Hematopoietic multipotent progenitor cell treated with erythropoietin and hydrocortisone succinate and interleukin-3 and kit ligand, for 15 days (in vitro differentiated cells): ENCODE results near the gene PDE4B.

Experiments used
- DNase-seq: peaks from one replicate; pipeline ENCODE4 v3.0.0-alpha.2; 2015; ENCODE audit warnings: low spot score

Gene PDE4B

GRCh38 chr1:65882076-65882475 is 89.4 kb downstream of the PDE4B start:
- no peak for DNase-seq

GRCh38 chr1:65889441-65889840 is 96.7 kb downstream of the PDE4B start:
- DNase-seq, result no peak

DNA sequence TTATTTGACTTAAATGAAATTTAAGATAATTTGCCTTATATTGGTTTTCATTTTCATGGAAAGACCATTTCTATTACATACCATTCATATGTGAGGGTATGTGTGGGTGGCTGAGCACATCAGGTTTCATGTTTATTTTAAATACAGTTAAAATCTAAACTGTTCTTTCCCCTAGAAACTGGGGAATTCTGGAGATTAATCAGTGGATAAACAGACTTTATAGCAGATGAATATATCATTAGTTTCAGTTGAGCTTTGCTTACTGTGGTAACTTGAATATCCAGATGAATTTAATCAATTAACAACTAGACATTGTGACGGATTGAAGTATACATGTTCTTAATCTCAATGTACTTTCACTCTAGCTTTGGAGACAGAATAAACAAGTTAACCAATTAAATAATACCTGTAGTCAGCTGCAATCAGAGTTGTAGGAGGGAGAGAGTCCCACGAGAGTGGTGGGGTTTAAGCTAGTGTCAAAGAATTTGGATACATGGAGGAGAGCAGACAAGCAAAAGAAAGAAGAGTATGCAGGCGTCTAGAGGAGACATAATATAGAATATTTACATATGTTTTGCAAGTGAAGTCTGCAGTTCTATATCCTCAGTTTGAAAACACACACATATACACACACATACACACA is 97.6 kb downstream of the PDE4B start:
- DNase-seq, result no peak

- no peak for DNase-seq
Measured at GRCh38 chr1:65894738-65895605, 102.3 kb downstream of the PDE4B start.

DNA sequence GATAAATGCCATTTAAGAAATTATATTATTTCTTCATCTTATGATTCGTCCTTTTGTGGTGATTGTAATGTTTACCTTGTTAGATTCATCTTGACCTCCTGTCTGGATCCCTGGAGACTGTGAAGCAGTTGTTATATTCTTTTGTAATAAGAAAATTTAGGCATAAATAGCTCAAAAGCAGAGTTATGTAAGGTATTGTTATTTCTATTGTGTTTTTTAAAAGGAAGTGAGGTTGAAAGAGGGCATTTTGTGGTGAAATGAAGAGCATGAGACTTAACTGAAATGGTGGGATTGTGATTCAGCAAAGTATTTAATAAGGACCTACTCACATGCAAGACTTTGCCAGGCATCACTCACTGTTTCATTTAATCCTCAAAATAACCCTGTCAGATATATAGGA is 104.0 kb downstream of the PDE4B start:
- DNase-seq, result no peak

GRCh38 chr1:65897485-65897884 is 104.8 kb downstream of the PDE4B start:
- no peak for DNase-seq

DNA sequence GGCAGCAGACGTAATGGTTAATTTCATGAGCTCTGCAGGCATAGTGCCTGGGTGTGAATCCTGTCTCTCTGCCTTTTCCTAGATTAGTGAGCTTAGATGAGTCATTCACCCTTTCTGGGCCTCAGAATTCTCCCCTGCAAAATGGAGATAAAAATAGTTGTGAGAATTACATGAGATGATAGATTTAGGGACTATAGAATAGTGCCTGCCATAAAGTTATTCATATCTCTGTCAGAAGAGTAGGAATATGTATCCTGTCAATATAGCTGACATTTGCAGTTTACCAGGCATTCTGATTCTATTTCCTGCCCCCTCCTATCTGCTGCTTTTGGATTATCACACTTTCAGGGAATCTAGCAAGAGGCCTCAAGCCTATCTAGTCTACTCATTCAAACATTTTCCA is 112.0 kb downstream of the PDE4B start:
- peak; percentile 3 for DNase-seq

DNA sequence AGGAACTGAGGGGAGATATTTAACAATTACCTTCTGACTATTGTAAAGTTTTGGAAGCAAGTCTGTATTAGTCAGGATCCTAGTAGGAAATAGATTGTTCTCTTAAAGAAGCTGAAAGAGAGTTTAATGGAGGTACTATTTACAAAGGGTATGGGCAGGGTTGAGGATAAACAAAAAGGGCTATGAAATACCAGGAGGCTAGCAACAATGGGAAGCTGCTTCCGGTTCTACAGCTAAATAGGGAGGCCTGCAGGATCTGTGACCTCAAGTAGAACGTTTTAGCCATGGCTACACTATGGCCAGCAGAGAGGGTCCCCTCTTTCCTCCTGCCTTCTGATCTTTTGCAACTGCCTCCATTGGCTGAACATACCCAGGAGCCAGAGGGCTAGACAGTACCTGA is 117.7 kb downstream of the PDE4B start:
- no peak for DNase-seq

GRCh38 chr1:65911679-65912078 is 119.0 kb downstream of the PDE4B start:
- DNase-seq, result no peak

GRCh38 chr1:65918564-65918963 is 125.9 kb downstream of the PDE4B start:
- DNase-seq, result no peak

- no peak for DNase-seq
Measured at GRCh38 chr1:65921446-65921845, 128.8 kb downstream of the PDE4B start.

DNA sequence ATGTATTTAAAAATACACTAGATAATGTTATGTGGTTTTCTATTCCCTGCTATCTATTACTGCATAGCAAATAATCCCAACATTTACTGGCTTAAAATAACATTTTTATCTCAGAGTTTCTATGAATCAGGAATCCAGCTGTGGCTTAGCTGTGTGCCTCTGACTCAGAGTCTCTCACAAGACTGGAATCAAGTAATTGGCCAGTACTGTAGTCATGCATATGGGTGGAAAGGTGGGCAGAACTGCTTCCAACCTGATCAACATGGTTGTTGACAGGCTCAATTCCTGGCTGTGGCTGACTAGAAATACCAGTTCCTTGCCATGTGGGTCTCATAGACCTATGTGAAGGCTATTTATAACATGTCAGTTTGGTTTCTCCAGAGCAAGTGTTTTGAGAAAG is 131.8 kb downstream of the PDE4B start:
- no peak for DNase-seq

DNA sequence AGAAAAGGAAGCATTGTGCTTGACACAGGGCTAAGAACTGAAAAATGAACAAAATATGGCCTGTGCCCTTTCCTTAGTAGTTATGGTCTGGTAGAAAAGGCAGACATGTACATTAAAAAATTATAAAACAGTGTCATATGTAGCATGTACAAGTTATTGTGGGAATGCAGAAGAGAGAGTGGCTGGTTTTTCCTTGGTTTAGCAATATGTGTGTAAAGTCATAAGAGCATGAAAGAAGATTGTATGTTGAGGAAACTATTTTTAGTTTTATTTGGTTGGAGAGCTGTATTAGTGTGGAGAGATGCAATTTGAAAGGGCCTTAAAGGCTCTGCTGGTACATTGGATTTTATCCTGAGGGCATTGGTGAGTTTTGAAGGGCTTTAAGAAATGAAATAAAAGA is 145.8 kb downstream of the PDE4B start:
- DNase-seq, result no peak

DNA sequence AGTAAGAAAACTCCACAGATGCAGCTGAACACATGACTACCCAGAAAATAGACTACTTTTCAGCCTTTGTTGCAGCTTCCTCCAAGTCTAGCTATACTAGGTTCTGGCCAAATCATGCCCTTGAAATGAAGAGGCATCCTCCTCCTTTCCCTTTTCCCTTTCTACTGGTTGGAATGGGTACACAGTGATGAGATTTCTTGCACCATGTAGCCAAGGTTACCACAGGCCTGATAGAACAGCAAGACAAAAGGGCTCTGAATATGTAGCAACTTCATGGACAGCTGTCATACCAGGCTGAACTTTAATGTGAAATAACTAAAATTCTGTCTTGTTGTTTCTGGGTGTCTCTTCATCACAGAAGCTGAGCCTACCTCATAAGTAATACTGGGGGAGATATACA is 146.5 kb downstream of the PDE4B start:
- no peak for DNase-seq

GRCh38 chr1:65939636-65940035 is 146.9 kb downstream of the PDE4B start:
- DNase-seq, result no peak

DNA sequence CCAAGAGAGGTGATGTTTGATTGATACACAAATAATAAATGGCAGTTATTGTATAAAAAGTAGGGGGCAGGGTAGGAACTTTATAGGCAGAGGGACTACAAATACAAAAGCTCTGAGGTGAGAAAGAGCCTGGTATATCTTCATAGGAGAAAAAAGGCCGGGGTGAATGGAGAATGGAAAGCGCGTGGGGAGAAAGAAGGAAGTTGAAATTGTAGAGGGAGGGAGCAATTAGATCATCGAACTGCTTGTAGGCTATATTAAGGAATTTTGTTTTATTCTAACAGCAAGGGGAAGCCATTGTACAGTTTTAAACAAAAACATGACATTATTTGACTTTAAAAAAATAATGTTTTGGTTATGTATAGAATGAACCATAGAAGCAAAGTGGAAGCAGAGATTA is 147.4 kb downstream of the PDE4B start:
- DNase-seq, result no peak

DNA sequence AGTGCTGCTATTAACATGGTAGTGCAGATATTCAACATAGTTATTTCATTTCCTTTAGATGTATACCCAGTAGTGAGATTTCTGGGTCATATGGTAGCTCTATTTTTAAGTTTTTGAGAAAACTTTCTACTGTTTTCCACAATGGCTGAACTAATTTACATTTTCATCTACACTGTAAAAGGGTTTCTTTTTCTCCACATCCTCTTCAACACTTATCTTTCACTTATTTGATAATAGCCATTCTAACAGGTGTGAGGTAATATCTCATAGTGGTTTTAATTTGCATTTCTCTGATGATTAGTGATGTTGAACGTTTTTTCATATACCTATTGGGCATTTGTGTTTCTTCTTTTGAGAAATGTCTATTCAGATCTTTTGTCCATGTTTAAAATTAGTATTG is 149.8 kb downstream of the PDE4B start:
- no peak for DNase-seq

DNA sequence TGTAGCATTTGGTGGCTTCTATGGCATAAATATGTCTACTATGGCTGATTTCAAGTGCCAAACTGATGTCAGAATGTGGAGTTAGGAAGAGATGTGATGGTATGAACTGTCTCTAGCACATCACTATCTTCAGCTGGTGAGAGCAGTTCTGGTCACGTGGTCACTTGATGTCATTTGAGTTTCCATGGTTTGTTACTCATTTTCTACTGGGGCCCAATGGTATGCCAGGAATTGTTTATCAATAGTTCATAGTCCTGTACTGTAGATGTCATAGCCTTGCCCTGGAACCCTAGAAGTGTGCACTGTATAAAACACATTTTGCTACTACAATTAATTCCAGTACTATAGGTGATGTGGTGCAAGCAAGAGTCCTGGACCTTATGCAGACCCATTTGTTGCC is 153.7 kb downstream of the PDE4B start:
- DNase-seq, result no peak

GRCh38 chr1:65946960-65947359 is 154.3 kb downstream of the PDE4B start:
- no peak for DNase-seq

GRCh38 chr1:65948609-65949229 is 156.0 kb downstream of the PDE4B start:
- no peak for DNase-seq

- no peak for DNase-seq
Measured at GRCh38 chr1:65949230-65949626, 156.5 kb downstream of the PDE4B start.

DNA sequence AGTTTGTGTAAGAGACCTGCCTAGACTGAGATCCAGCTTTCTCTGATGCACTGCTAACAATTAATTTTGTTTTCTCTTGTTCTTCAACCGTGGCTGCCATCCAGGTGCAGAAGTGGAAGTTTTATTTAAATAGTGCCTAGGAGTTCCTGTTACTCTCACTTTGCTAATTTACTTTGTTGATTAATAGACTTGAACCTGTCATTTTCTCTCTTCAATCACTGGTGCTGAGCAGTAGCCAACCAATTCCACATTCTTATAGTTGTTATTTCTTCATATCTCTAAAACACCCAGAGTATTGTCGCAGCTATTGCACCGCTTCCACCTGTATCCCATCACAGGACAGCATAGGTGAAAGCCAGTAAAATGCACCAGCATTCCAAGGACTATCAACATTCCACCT is 157.2 kb downstream of the PDE4B start:
- DNase-seq, result no peak

DNA sequence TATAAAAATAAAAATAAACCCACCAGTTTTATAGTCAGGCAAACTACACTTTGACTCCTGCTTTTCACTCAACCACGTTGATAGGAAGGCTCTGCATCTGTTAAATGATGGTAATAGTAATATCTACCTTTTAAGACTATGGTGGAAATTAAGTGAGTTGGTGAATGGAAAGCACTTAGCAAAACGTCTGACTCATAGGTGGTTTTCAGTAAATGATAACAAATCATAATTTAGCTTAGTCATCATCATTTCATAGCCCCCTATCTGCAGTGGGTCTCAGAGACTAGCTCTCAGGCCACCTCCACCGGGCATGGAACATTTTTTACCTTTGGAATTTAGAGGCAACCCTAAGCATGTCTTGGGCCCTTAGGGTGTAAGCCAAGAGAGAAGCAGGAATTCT is 160.0 kb downstream of the PDE4B start:
- no peak for DNase-seq
